IPS-18a (cell line): Measurements from ENCODE around the gene CGB8.
"Not testable (repeated sequence)": the region's sequence is repeated elsewhere in the genome, so short reads cannot be mapped to it uniquely, and the experiment has no call there.

Experiments
- H3K27ac ChIP-seq: one replicate; pipeline ENCODE4 v1.5.1; 2013; ENCODE audit warnings: low read length
- H3K27me3 ChIP-seq: one replicate; pipeline ENCODE4 v1.6.1; 2013; ENCODE audit warnings: mild to moderate bottlenecking, low read length; ENCODE audit not compliant: control insufficient read depth, insufficient read depth
- H3K36me3 ChIP-seq: one replicate; pipeline ENCODE4 v1.6.1; 2013; ENCODE audit warnings: low read depth, low read length; ENCODE audit not compliant: control insufficient read depth
- H3K4me1 ChIP-seq: one replicate; pipeline ENCODE4 v1.6.1; 2013; ENCODE audit warnings: low read depth, low read length; ENCODE audit not compliant: control insufficient read depth
- H3K4me3 ChIP-seq: one replicate; pipeline ENCODE4 v1.5.1; 2013; ENCODE audit warnings: low read length
- H3K9ac ChIP-seq: one replicate; pipeline ENCODE4 v1.6.1; 2013; ENCODE audit warnings: mild to moderate bottlenecking, low read length, moderate library complexity
- H3K9me3 ChIP-seq: one replicate; pipeline ENCODE4 v1.6.1; 2013; ENCODE audit warnings: low read depth, low read length; ENCODE audit not compliant: control insufficient read depth

The CGB8 gene

DNA sequence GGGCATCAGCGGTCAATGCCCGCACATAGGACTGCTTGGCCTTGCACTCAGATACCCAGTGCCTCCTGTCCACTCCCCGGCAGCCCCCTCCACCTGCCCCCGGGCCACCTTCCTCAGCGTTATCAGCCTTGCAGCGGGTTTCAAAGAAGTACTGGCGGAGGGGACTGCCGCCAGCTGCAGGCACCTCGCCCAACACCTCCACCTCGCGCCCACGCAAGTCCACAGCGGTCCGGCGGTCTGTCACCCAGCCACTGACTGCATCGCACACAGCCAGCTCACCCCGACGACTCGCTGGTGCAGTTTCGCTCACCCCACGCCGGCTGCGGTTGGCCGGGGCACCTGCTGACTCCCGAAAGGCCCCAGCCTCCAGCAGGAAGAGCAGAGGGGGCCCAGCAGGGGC, 12.5 kb upstream of the CGB8 start:
- H3K9me3 ChIP-seq, result no peaks in the 10 kb centered on the region
- H3K27me3 ChIP-seq, result peaks cover 49% of the 10 kb centered on the region
- H3K4me3 ChIP-seq, result no peak overlapping the region
- H3K4me1 ChIP-seq, result peaks cover 23% of the 10 kb centered on the region
- no peak overlapping the region for H3K27ac ChIP-seq
- H3K36me3 ChIP-seq, result no peaks in the 10 kb centered on the region
- H3K9ac ChIP-seq, result no peak overlapping the region

GRCh38 chr19:49061000-49061399, 12.1 kb upstream of the CGB8 start:
- no peak overlapping the region for H3K9ac ChIP-seq
- no peak overlapping the region for H3K27ac ChIP-seq
- H3K27me3 ChIP-seq, result peaks cover 49% of the 10 kb centered on the region
- no peak overlapping the region for H3K4me3 ChIP-seq
- no peaks in the 10 kb centered on the region for H3K9me3 ChIP-seq
- no peaks in the 10 kb centered on the region for H3K36me3 ChIP-seq
- H3K4me1 ChIP-seq, result peaks cover 20% of the 10 kb centered on the region

DNA sequence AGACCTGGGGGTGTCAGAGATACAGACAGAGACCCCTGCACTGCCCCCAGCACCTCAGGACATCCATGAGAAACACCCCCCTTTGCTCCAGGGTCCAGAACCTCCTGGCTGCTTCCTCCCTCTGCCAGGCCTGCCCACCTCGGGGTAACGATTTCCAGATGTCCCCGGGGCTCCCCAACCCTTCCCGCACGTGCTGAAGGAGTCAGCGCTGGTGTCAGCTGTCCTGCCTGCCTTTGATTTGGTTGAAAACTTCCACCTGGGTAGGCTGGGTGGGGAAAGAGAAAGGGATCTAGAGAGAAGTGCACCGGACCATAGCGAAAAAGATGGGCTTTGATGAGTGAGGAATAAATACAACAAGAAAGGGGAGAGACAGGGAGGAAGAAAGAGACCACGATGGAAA, 10.1 kb upstream of the CGB8 start:
- Histone ChIP-seq H3K36me3 (no peaks in the 10 kb centered on the region), H3K4me1 (peaks cover 10% of the 10 kb centered on the region), H3K27me3 (peaks cover 53% of the 10 kb centered on the region), H3K27ac (no peak overlapping the region), H3K9me3 (no peaks in the 10 kb centered on the region), H3K9ac (no peak overlapping the region), H3K4me3 (no peak overlapping the region)

DNA sequence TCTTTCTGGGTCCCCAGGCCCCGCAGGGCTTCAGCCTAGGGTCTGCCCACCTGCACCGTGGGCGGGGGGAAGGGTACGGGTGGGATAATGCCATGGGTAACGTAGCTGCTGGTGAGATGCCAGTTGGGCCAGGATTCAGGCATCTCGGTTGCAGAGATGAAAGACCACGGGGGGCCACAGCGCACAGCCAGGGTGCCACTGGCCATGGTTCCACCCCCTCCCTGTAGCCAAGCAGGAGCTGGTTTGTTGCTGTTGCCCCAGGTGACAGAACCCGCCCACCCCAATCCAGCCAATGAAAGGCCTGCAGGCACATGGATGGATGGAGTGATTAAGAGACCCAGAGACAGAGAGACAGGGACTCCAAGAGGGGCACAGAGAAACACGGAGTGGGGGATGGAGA, 9.7 kb upstream of the CGB8 start:
- Histone ChIP-seq H3K9ac (no peak overlapping the region), H3K27ac (no peak overlapping the region), H3K4me1 (peaks cover 10% of the 10 kb centered on the region), H3K27me3 (peaks cover 53% of the 10 kb centered on the region), H3K36me3 (no peaks in the 10 kb centered on the region), H3K4me3 (no peak overlapping the region), H3K9me3 (no peaks in the 10 kb centered on the region)

GRCh38 chr19:49057636-49058234, 8.8 kb upstream of the CGB8 start, which contains the start of gene CGB7:
Gene CGB7, minus strand, starts transcription at chr19:49057749. Its CDS starts 2,374 bp downstream, at chr19:49055375.
- Histone ChIP-seq H3K27ac (no peak within 1 kb of the TSS), H3K27me3 (peaks cover 53% of the 10 kb centered on the region), H3K4me1 (peaks cover 10% of the 10 kb centered on the region), H3K4me3 (peak within 1 kb of the TSS; percentile 38), H3K36me3 (no peaks in the 10 kb centered on the region), H3K9ac (no peak within 1 kb of the TSS), H3K9me3 (no peaks in the 10 kb centered on the region)

DNA sequence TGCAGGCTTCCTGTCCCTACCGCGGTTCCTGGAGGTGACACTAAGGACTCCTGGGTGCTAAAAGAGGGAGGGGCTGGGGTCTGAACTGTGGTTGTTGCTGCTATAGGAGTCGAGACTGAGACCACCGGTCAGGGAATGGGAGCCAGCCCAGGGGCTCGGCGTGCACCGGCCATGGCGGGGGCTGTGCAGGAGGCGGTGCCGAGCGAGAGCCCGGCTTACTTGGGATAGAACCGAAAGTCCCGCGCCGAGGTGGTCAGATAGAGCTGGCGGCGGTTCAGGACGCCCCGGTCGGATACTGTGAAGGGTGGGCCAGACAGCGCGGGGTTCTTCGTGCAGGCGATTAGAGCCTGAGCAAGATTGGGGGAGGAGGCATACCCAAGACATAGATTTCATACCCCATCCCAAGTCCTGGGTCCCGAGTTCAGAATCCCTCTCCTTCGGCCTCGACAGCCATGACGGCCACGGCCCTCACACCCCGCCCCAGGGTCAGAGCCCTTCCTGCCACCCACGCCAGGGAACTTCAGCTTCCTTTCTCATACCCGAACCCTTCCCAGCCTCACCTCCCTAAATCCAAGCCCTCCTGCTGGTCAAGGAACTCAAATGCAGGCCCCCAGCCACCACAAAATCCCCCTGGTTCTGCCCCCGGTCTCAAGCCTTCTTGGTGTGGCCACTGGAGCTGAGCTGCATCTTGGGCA, 8.1 kb upstream of the CGB8 start:
- peaks cover 53% of the 10 kb centered on the region for H3K27me3 ChIP-seq
- not testable (repeated sequence) for H3K9me3 ChIP-seq, H3K36me3 ChIP-seq, H3K27ac ChIP-seq, H3K9ac ChIP-seq
- peak overlapping the region; percentile 38 for H3K4me3 ChIP-seq
- peaks cover 10% of the 10 kb centered on the region for H3K4me1 ChIP-seq

DNA sequence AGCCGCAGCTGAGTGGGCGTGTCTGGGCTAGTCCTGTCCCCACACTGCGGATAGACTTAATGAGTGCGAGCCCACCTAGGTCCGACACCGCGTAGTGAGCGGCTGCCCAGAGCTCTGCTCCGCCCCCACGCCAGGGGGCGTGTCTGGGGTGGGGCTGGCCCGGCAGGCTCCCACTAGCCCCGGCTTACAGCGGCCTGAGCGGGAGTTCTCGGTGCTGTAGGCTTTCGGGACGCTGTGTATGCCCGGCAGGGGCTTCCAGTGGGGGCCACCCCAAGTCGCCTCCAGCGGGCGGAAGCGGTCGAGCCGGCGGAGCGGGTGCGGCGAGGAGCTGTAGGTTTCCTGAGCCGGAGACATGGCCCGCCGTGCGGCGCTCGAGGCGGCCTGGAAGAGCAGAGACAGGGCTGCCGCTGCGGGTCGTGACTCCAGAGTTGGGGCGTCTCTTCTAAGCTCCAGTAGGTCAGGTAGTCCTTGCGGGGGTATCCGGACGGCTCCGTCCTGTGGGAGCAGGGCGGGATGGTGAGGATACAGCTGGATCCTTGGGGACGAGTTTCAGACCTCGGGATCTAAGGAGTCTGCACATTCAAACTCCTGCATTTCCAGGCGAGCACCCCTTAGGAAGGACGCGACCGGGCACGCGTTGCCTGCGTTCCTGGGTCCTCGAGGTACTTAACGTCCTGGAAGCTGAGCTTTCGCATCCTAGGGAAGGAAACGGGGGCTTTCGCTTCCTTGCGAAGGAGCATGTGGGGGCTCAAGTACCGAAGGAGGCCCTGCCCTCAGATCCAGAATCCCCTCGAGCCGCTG, 7.4 kb upstream of the CGB8 start:
- no peak overlapping the region for H3K27ac ChIP-seq
- H3K27me3 ChIP-seq, result peaks cover 53% of the 10 kb centered on the region
- no peak overlapping the region for H3K9ac ChIP-seq
- H3K4me3 ChIP-seq, result peak overlapping the region; percentile 38
- H3K4me1 ChIP-seq, result peaks cover 10% of the 10 kb centered on the region
- no peaks in the 10 kb centered on the region for H3K9me3 ChIP-seq
- H3K36me3 ChIP-seq, result no peaks in the 10 kb centered on the region

DNA sequence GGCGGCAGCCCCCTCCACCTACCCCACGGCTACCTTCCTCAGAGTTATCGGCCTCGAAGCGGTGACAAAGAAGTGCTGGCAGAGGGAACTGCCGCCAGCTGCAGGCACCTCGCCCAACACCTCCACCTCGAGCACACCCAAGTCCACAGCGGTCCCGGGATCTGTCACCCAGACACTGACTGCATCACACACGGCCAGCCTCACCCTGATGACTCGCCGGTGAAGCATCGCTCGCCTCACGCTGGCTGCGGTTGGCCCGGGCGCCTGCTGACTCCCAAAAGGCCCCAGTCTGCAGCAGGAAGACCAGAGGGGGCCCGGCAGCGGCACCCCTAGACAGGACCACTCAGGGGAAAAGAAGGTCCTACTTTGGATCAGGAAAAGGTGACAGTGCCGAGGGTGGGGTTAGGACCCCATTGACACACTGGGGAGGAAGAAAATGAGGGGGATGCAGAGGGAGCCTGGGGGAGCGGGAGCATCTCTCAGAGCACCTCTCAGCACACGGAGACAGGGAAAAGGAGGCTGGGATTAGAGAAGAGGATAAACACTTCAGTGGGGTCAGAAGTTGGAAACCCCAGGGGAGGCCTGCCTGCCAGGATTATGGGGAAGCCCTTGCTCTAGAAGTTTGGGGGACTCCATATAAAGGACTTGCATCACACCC, 1.6 kb upstream of the CGB8 start:
- H3K27me3 ChIP-seq, H3K9me3 ChIP-seq, H3K36me3 ChIP-seq, H3K9ac ChIP-seq, H3K4me1 ChIP-seq, H3K4me3 ChIP-seq, H3K27ac ChIP-seq: not testable (repeated sequence)

GRCh38 chr19:49049834-49050233, 923 bp upstream of the CGB8 start:
- not testable (repeated sequence) for H3K4me1 ChIP-seq, H3K27ac ChIP-seq, H3K9ac ChIP-seq, H3K27me3 ChIP-seq, H3K4me3 ChIP-seq, H3K36me3 ChIP-seq, H3K9me3 ChIP-seq

- H3K27me3 ChIP-seq, H3K9ac ChIP-seq, H3K4me1 ChIP-seq, H3K4me3 ChIP-seq, H3K36me3 ChIP-seq, H3K9me3 ChIP-seq, H3K27ac ChIP-seq: not testable (repeated sequence)
Observed at GRCh38 chr19:49043548-49043947, 5.4 kb downstream of the CGB8 start, which contains the start of gene CGB5. Gene CGB5, plus strand, starts transcription at chr19:49043848. Its CDS starts 362 bp downstream, at chr19:49044210.

DNA sequence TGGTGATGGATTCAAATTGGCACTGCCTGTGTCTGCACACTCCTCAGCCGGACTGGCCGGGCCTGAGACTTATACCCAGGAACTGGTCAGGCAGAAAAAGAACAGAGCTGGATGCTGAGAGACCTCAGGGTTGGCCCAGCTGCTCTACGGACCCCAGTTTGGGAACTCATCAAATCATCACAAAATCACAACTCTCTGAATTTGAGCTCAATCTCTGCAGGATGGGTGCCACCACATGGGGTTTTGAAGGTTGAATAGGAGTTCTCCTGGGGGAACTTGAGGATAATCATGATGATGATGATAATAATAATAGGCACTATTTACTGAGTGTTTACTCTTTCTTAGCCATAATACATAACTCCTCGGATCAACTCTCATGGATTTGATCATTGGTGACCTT, 6.2 kb downstream of the CGB8 start:
- H3K9ac ChIP-seq, H3K27ac ChIP-seq, H3K4me3 ChIP-seq, H3K27me3 ChIP-seq, H3K4me1 ChIP-seq, H3K36me3 ChIP-seq, H3K9me3 ChIP-seq: not testable (repeated sequence)
